Activated CD4-positive, alpha-beta T cell treated with anti-CD3 and anti-CD28 coated beads, Interleukin-2, amount 10 ng/mL, durations not matched to agents 7 days and 5 days (primary cell): ENCODE data around the gene SLC38A3. TPM values are rescaled to one million over a fixed set of nuclear protein-coding genes. Genes with fewer than 3 reads are reported as not detected.

Experiments used
- CTCF ChIA-PET: fragments of 350-600 bp; sonication (Branson Sonifier 250); formaldehyde crosslinking; loops from one replicate; lab custom pipeline; 2021; ENCODE audit warnings: antibody characterized with exemption; lab: Charles Lee
- POLR2A ChIA-PET: fragments of 350-600 bp; sonication (Branson Sonifier 250); formaldehyde crosslinking; loops from one replicate; lab custom pipeline; 2021; ENCODE audit warnings: antibody characterized with exemption; lab: Charles Lee
- DNase-seq: peaks from one replicate; pipeline ENCODE4 v3.0.0-alpha.2; 2020
- H3K27ac Mint-ChIP-seq: one replicate; pipeline ENCODE4 v1.8.0; 2021; ENCODE audit warnings: mild to moderate bottlenecking, moderate library complexity, mixed read lengths
- H3K27me3 Mint-ChIP-seq: one replicate; pipeline ENCODE4 v1.8.0; 2021; ENCODE audit warnings: mixed read lengths
- H3K36me3 Mint-ChIP-seq: one replicate; pipeline ENCODE4 v1.8.0; 2021; ENCODE audit warnings: low read depth, mixed read lengths
- H3K4me1 Mint-ChIP-seq: one replicate; pipeline ENCODE4 v1.8.0; 2021; ENCODE audit warnings: mixed read lengths
- H3K4me3 Mint-ChIP-seq: one replicate; pipeline ENCODE4 v1.8.0; 2021; ENCODE audit warnings: mild to moderate bottlenecking, moderate library complexity, mixed read lengths
- H3K9me3 Mint-ChIP-seq: one replicate; pipeline ENCODE4 v1.8.0; 2021; ENCODE audit warnings: mixed read lengths
- total RNA-seq, 2 experiments: library from RNA; stranded (reverse); gene quantifications; one replicate each; pipeline ENCODE4 v1.2.3, GENCODE V29; 2021

The SLC38A3 gene
- total RNA-seq, 2 experiments from 2014 or later: not detected

GRCh38 chr3:50196253-50196801 lies 8.7 kb upstream of the SLC38A3 start:
- H3K36me3 Mint-ChIP-seq: no peaks in the 10 kb centered on the region

DNA sequence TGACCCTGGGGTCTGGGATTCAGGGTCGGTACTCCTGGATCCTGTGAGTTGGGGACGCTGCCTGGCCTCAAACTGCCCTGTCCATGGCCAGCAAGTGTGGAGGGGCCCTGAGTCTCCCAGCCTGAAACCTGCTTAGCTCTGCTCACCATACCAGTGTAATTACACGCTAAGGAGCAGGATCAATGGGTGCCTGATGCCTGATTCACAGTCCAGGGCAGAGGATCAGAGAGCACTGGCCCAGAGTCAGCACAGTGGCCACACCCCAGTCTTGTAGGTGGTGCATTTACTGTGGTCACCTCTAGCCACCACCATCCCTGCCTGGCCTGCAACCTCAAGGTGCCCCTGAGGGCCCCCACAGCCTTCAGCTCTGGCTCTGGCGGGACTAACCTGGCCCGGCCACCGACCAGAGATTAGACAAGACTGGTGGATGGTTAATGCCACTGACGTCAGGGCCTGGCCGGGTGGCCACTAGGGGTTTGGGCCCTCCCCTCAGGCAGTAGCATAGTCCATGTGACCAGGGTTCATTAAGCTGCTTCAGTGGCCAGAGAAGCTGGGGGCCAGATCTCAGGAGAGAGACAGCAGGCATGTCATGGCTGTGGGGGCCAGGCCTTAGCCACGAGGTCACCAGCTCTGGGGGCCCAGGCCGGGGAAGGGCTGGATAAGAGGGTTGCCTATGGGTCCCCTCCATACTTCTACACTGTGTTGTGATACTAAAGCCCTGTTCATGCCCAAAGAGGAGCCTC lies 3.3 kb upstream of the SLC38A3 start:
- H3K4me3 Mint-ChIP-seq: no peak overlapping the region
- POLR2A ChIA-PET: no interaction called here
- CTCF ChIA-PET: interaction anchor here (1.7 to 3.8 kb wide), 5 partner anchors 7 to 73 kb away, joined by 4 to 22 read pairs (median 13); no protein-coding TSS in a partner anchor
- peaks cover 47% of the 10 kb centered on the region for H3K27me3 Mint-ChIP-seq
- no peaks in the 10 kb centered on the region for H3K9me3 Mint-ChIP-seq
- no peak overlapping the region for H3K27ac Mint-ChIP-seq
- no peak for DNase-seq
- no peaks in the 10 kb centered on the region for H3K36me3 Mint-ChIP-seq
- peaks cover 2% of the 10 kb centered on the region for H3K4me1 Mint-ChIP-seq

More at GRCh38 chr3:50196253-50196801, 8.7 kb upstream of the SLC38A3 start:
- peaks cover 9% of the 10 kb centered on the region for H3K4me1 Mint-ChIP-seq
- no peak overlapping the region for H3K4me3 Mint-ChIP-seq
- no peaks in the 10 kb centered on the region for H3K9me3 Mint-ChIP-seq
- peaks cover 23% of the 10 kb centered on the region for H3K27me3 Mint-ChIP-seq
- DNase-seq: no peak
- H3K27ac Mint-ChIP-seq: no peak overlapping the region
- ChIA-PET POLR2A (no interaction called here), CTCF (interaction anchor here (1.3 to 5.2 kb wide), 3 partner anchors 15 to 50 kb away, joined by 3 to 175 read pairs (median 18); no protein-coding TSS in a partner anchor)

GRCh38 chr3:50202353-50203112 lies 2.5 kb upstream of the SLC38A3 start:
- H3K9me3 Mint-ChIP-seq: no peaks in the 10 kb centered on the region
- ChIA-PET POLR2A (no interaction called here), CTCF (interaction anchor here (1.0 to 3.8 kb wide), 8 partner anchors 8 to 166 kb away, joined by 3 to 22 read pairs (median 5); no protein-coding TSS in a partner anchor)
- H3K27me3 Mint-ChIP-seq: peaks cover 48% of the 10 kb centered on the region
- no peak overlapping the region for H3K4me3 Mint-ChIP-seq
- DNase-seq: no peak
- peaks cover 2% of the 10 kb centered on the region for H3K4me1 Mint-ChIP-seq
- H3K27ac Mint-ChIP-seq: no peak overlapping the region
- no peaks in the 10 kb centered on the region for H3K36me3 Mint-ChIP-seq

- H3K36me3 Mint-ChIP-seq: no peaks in the 10 kb centered on the region
- DNase-seq: no peak
- peaks cover 51% of the 10 kb centered on the region for H3K27me3 Mint-ChIP-seq
- ChIA-PET CTCF (interaction anchor here (0.5 to 3.8 kb wide), 13 partner anchors 9 to 184 kb away, joined by 3 to 22 read pairs (median 4); partner anchors contain the start of gene GNAI2), POLR2A (interaction anchor here (0.7 kb wide), 1 partner anchor 18 kb away, joined by 3 read pairs; no protein-coding TSS in a partner anchor)
- H3K4me3 Mint-ChIP-seq: no peak overlapping the region
- H3K27ac Mint-ChIP-seq: no peak overlapping the region
- H3K4me1 Mint-ChIP-seq: peaks cover 2% of the 10 kb centered on the region
- H3K9me3 Mint-ChIP-seq: no peaks in the 10 kb centered on the region
Observed at GRCh38 chr3:50203113-50203808, 1.8 kb upstream of the SLC38A3 start.

GRCh38 chr3:50203809-50204803 lies 965 bp upstream of the SLC38A3 start:
- Mint-ChIP-seq H3K27ac (no peak overlapping the region), H3K27me3 (peaks cover 51% of the 10 kb centered on the region), H3K4me1 (peaks cover 2% of the 10 kb centered on the region), H3K36me3 (no peaks in the 10 kb centered on the region), H3K9me3 (no peaks in the 10 kb centered on the region), H3K4me3 (no peak overlapping the region)
- ChIA-PET POLR2A (interaction anchor here (0.7 kb wide), 1 partner anchor 18 kb away, joined by 3 read pairs; no protein-coding TSS in a partner anchor), CTCF (interaction anchor here (0.5 to 3.8 kb wide), 12 partner anchors 10 to 185 kb away, joined by 3 to 22 read pairs (median 4); partner anchors contain the start of genes GNAI2 and GNAT1)
- DNase-seq: no peak

DNA sequence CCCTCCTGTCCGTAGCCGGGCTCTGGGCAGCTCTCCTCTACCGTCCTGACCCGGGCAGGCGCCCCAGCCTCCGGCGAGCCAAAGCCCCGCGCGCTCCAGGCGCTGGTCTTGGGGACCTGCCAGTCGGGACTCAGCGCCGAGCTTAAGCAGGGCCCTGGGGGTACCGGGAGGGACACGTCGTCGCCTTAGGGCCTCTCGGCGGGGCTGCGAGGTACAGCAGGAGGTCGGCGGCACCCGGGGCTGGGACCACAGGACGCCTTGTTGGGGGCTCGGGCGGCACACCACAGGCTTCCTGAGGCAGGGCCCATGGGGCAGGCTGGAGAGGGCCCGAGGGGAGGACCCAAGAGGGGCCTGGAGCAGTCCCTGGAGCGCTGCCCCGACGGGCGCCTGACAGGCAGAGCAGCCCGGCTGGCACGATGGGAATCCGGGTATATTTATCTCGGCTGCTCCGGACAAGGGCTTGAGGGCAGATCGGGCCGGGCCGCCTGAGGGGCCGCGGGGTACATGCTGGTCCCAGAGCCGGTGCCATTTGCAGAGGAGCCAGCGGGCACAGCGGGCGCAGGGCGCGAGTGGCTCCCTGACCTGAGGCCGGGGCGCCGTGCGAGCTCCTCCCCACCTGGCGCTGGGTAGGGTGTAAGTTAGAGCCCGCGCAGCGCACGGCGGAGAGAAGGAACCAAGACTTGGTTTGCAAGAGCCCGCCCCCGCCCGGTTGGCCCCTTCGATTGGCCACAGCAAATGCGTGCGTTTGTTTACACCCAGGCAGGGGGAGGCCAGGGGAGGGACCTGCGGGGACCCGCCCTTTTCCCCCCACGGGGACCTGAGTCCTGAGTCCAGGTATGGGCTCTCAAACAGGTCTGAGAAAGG lies 574 bp downstream of the SLC38A3 start:
- Mint-ChIP-seq H3K4me1 (peaks cover 2% of the 10 kb centered on the region), H3K36me3 (no peaks in the 10 kb centered on the region)
- POLR2A ChIA-PET: no interaction called here

GRCh38 chr3:50207359-50208042 lies 2.4 kb downstream of the SLC38A3 start:
- CTCF ChIA-PET: interaction anchor here (1.2 kb wide), 1 partner anchor 13 kb away, joined by 3 read pairs; no protein-coding TSS in a partner anchor
- H3K9me3 Mint-ChIP-seq: no peaks in the 10 kb centered on the region
- peaks cover 40% of the 10 kb centered on the region for H3K27me3 Mint-ChIP-seq
- H3K4me1 Mint-ChIP-seq: peaks cover 2% of the 10 kb centered on the region
- H3K36me3 Mint-ChIP-seq: no peaks in the 10 kb centered on the region
- no peak overlapping the region for H3K27ac Mint-ChIP-seq
- DNase-seq: no peak
- H3K4me3 Mint-ChIP-seq: no peak overlapping the region
- POLR2A ChIA-PET: no interaction called here

More for the DNA sequence above, 574 bp downstream of the SLC38A3 start:
- no peak overlapping the region for H3K27ac Mint-ChIP-seq
- no peaks in the 10 kb centered on the region for H3K9me3 Mint-ChIP-seq
- DNase-seq: peak; percentile 42
- H3K4me3 Mint-ChIP-seq: no peak overlapping the region
- CTCF ChIA-PET: interaction anchor here (0.5 to 3.8 kb wide), 7 partner anchors 11 to 1961 kb away, joined by 3 to 22 read pairs (median 4); partner anchors contain the start of gene GNAT1
- peaks cover 48% of the 10 kb centered on the region for H3K27me3 Mint-ChIP-seq

DNA sequence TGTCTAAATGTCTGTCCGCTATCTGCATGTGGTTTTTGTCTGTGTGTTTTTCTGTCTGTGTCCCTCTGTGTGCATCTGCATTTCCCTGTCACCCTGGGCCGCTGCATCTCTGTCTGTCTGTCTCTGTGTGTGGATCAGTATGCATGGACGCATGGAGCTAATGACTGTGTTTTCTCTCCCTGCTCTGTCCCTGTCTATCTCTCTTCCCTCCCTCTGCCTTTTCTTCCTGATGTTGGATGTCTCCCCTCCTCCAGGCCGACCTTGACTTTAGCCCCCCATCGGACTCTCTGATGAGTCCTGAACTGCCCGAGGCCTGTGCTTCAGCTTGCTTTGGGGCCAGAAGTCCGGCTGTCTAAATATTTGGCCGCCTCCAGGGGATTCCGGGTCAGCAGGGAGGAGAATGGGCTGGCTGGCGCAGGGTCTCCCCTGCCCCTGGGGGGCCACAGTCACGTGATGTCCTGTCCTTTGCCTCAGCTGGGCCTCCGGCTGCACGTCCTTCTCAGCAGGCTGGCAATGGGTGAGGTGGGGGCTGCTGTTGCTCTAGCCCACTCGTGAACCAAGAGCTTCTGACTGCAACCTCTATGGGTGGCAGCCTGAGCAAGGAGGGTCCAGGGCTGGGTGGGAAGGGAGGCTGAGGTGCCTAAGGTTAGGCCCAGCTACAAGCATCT lies 3.7 kb downstream of the SLC38A3 start:
- ChIA-PET CTCF (interaction anchor here (0.6 to 4.5 kb wide), 4 partner anchors 9 to 146 kb away, joined by 3 to 27 read pairs (median 13); no protein-coding TSS in a partner anchor), POLR2A (no interaction called here)
- Mint-ChIP-seq H3K4me1 (peaks cover 2% of the 10 kb centered on the region), H3K27me3 (peaks cover 30% of the 10 kb centered on the region), H3K27ac (no peak overlapping the region), H3K36me3 (no peaks in the 10 kb centered on the region), H3K4me3 (no peak overlapping the region), H3K9me3 (no peaks in the 10 kb centered on the region)
- no peak for DNase-seq

DNA sequence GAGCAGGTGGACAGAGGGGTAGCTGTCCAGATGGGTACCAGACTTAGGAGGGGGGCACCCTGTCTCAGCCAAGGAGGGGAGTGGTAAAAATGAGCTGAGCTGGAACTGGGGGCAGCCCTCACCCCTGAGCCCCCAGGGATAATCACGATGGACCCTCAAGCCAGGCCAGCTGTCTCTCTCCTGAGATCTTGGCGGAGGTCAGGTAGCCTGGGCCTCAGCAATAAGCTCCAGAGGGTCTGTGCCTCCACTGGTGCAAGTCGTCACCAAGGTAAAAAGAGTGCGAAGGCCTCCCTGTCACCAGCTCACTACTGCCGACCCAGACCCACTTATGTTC lies 5.1 kb downstream of the SLC38A3 start:
- Mint-ChIP-seq H3K27me3 (peaks cover 21% of the 10 kb centered on the region), H3K36me3 (no peaks in the 10 kb centered on the region), H3K4me1 (no peaks in the 10 kb centered on the region), H3K4me3 (no peak overlapping the region), H3K9me3 (no peaks in the 10 kb centered on the region), H3K27ac (no peak overlapping the region)
- ChIA-PET POLR2A (no interaction called here), CTCF (interaction anchor here (0.7 to 4.5 kb wide), 5 partner anchors 9 to 78 kb away, joined by 3 to 27 read pairs (median 5); no protein-coding TSS in a partner anchor)
- no peak for DNase-seq
